ENCODE data around the gene PIF1.
A peak's percentile ranks its signal among the peaks of the same experiment; 100 is the strongest.

PIF1 gene

GRCh38 chr15:64845831-64846595 lies 20.6 kb upstream of the PIF1 start:
- CTCF ChIA-PET, result interaction anchor here (1.0 to 2.3 kb wide), 4 partner anchors 10 to 59 kb away, joined by 3 to 9 read pairs (median 4); no protein-coding TSS in a partner anchor
- H3K4me3 ChIP-seq (ENCODE audit: low read depth, low read length), result no peak overlapping the region
- TF ChIP-seq CTCF (IDR thresholded peaks at IDR 0.05; ENCODE audit: insufficient read depth, low read length, missing control alignments), result no peak
- DNase-seq (ENCODE audit: low read depth, low spot score), result no peak
- POLR2A ChIA-PET, result no interaction called here

GRCh38 chr15:64845183-64845611 lies 19.8 kb upstream of the PIF1 start:
- H3K4me3 ChIP-seq (ENCODE audit: low read depth, low read length), result peak overlapping the region; percentile 37; the same call in 1 of the 2 replicates
- DNase-seq (ENCODE audit: low read depth, low spot score), result no peak
- ChIA-PET POLR2A (interaction anchor here (0.7 kb wide), 1 partner anchor 60 kb away, joined by 4 read pairs; no protein-coding TSS in a partner anchor), CTCF (interaction anchor here (1.0 to 2.4 kb wide), 3 partner anchors 10 to 118 kb away, joined by 3 to 11 read pairs (median 4); no protein-coding TSS in a partner anchor)
- TF ChIP-seq CTCF (IDR thresholded peaks at IDR 0.05; ENCODE audit: insufficient read depth, low read length, missing control alignments), result no peak

GRCh38 chr15:64844576-64845145 lies 19.2 kb upstream of the PIF1 start:
- no peak for DNase-seq (ENCODE audit: low read depth, low spot score)
- no peak for TF ChIP-seq CTCF (IDR thresholded peaks at IDR 0.05; ENCODE audit: insufficient read depth, low read length, missing control alignments)
- CTCF ChIA-PET, result interaction anchor here (1.3 to 2.4 kb wide), 3 partner anchors 9 to 117 kb away, joined by 3 to 11 read pairs (median 5); no protein-coding TSS in a partner anchor
- POLR2A ChIA-PET, result interaction anchor here (0.7 kb wide), 1 partner anchor 61 kb away, joined by 4 read pairs; no protein-coding TSS in a partner anchor
- peak overlapping the region; percentile 37 for H3K4me3 ChIP-seq (ENCODE audit: low read depth, low read length)

GRCh38 chr15:64843991-64844390 lies 18.5 kb upstream of the PIF1 start:
- no peak for DNase-seq (ENCODE audit: low read depth, low spot score)
- ChIA-PET POLR2A (interaction anchor here (0.6 kb wide), 1 partner anchor 28 kb away, joined by 3 read pairs; no protein-coding TSS in a partner anchor), CTCF (interaction anchor here (1.3 to 2.4 kb wide), 3 partner anchors 8 to 116 kb away, joined by 3 to 11 read pairs (median 5); no protein-coding TSS in a partner anchor)
- H3K4me3 ChIP-seq (ENCODE audit: low read depth, low read length), result peak overlapping the region; percentile 37
- TF ChIP-seq CTCF (IDR thresholded peaks at IDR 0.05; ENCODE audit: insufficient read depth, low read length, missing control alignments), result no peak

GRCh38 chr15:64842986-64843561 lies 17.6 kb upstream of the PIF1 start:
- ChIA-PET CTCF (interaction anchor here (2.4 kb wide), 1 partner anchor 8 kb away, joined by 11 read pairs; no protein-coding TSS in a partner anchor), POLR2A (interaction anchor here (0.9 to 1.2 kb wide), 3 partner anchors 8 to 51 kb away, joined by 3 to 8 read pairs (median 3); no protein-coding TSS in a partner anchor)
- H3K4me3 ChIP-seq (ENCODE audit: low read depth, low read length), result peak overlapping the region; percentile 93
- DNase-seq (ENCODE audit: low read depth, low spot score), result no peak
- TF ChIP-seq CTCF (IDR thresholded peaks at IDR 0.05; ENCODE audit: insufficient read depth, low read length, missing control alignments), result no peak

Data from AG04449 (cell line).